ENCODE results near the gene PROK1.

DNA sequence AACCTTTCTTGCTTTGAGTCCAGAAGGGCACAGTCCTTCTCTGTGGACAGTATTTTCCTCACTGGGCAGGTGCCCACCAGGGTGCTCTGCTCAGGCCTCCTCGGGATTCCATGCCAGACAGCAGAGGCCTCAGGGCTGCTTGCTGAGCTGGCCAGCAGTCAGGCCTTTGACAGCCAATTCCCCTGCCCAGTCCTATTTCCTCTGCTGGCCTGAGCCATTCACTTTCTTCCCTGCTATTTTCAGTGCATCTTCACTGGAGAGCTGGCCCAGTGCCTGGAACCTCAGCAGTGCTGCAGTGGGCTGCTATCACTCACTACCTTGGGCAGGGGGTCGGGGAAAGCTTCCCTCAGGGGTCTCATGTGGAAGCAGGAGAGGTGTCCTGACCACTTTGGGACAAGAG lies 34.8 kb downstream of the PROK1 start:
- no peak for TF ChIP-seq CTCF (IDR thresholded peaks at IDR 0.05 in 4 of 5, conservative IDR thresholded peaks at IDR 0.05 in 1 of 5)
- TF ChIP-seq POLR2A (IDR thresholded peaks at IDR 0.05), result no peak

Data from gastrocnemius medialis (tissue), 4 donors.